ENCODE results near the gene CHST12. TPM values are rescaled to one million over a fixed set of nuclear protein-coding genes. Genes with fewer than 3 reads are reported as not detected.

Gene CHST12
- total RNA-seq, 1 experiment from 2014 or later = 12.9 TPM

DNA sequence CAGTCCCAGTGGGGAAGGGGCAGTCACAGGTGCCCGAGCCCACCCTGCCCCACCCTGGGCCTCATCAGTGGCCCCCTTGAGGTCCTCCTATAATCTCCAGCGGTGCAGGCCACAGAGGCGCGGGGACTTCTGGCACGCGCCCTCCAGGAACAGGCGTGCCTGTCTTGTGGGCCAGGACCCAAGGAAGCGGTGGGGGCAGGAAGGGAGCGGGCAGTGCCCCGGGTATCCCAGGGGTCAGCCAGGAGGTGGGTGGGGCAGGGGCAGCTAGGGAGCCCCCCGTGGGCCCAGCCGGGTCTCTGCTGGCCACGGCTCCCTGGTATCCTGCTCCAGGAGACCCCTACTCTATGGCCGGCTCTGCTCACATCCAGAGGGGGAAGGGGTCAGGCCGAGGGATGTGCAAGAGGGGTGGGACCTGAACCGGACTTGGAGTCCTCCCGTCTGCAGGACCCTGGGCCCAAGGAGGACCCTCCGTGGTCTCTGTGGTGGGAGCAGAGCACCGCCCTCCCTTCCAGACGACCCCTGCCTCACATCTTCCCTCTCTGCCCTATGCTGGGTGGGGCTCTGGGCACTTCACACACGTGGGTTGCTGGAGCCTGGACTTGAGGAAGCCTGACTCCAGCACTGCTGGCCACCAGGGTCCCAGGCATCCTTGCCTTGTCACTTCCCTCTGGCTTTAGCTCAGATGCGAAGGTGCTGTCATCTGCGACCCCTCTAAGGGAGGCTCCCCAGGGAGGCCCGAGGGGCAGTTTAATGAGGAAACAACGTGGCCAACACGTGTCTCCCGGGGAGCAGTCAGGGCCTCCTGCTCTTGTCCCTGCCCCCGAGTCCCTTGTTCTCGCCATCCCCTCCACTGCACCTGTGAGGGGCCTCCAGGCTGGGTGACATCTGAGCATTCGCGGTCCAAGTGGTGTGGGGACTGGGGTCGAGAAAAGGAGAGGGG, 91.0 kb downstream of the CHST12 start:
- Histone ChIP-seq H4K20me1 (ENCODE audit: low read length) (no peaks in the 10 kb centered on the region), H3K4me3 (ENCODE audit: low read length) (no peak overlapping the region), H3K27me3 (ENCODE audit: low read length) (no peaks in the 10 kb centered on the region), H3K9me2 (replicated peaks; ENCODE audit: low read length) (no peaks in the 10 kb centered on the region), H3K27ac (ENCODE audit: low read length) (no peak overlapping the region), H3K36me3 (ENCODE audit: low read depth, low read length) (no peaks in the 10 kb centered on the region), H3K4me2 (ENCODE audit: low read length) (no peak overlapping the region), H3F3A (ENCODE audit: low read length, unreplicated experiment) (no peaks in the 10 kb centered on the region), H3K9me3 (ENCODE audit: low read length) (no peaks in the 10 kb centered on the region), H3K9ac (ENCODE audit: low read length) (no peak overlapping the region), H3K4me1 (ENCODE audit: insufficient read depth, low read length) (no peaks in the 10 kb centered on the region), H2AFZ (ENCODE audit: low read length) (no peak overlapping the region), H3K79me2 (ENCODE audit: low read length) (no peaks in the 10 kb centered on the region)
- TF ChIP-seq, protein P1, sequence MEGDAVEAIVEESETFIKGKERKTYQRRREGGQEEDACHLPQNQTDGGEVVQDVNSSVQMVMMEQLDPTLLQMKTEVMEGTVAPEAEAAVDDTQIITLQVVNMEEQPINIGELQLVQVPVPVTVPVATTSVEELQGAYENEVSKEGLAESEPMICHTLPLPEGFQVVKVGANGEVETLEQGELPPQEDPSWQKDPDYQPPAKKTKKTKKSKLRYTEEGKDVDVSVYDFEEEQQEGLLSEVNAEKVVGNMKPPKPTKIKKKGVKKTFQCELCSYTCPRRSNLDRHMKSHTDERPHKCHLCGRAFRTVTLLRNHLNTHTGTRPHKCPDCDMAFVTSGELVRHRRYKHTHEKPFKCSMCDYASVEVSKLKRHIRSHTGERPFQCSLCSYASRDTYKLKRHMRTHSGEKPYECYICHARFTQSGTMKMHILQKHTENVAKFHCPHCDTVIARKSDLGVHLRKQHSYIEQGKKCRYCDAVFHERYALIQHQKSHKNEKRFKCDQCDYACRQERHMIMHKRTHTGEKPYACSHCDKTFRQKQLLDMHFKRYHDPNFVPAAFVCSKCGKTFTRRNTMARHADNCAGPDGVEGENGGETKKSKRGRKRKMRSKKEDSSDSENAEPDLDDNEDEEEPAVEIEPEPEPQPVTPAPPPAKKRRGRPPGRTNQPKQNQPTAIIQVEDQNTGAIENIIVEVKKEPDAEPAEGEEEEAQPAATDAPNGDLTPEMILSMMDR (conservative IDR thresholded peaks at IDR 0.05; ENCODE audit: low read depth, low read length) = no peak
- TF ChIP-seq EZH2phosphoT487 (IDR thresholded peaks at IDR 0.05; ENCODE audit: borderline replicate concordance, low read length) = no peak
- no peak for TF ChIP-seq EZH2 (IDR thresholded peaks at IDR 0.05; ENCODE audit: low read length, unreplicated experiment)
- intact Hi-C loops (cut with micrococcal nuclease) = no loop called here
- ATAC-seq (peak; percentile 23), DNase-seq (no peak)
- ChIA-PET POLR2A (ENCODE audit: unreplicated experiment) (no interaction called here), CTCF (no interaction called here)
- no TSS peak for BruUV-seq (replicated peaks)

DNA sequence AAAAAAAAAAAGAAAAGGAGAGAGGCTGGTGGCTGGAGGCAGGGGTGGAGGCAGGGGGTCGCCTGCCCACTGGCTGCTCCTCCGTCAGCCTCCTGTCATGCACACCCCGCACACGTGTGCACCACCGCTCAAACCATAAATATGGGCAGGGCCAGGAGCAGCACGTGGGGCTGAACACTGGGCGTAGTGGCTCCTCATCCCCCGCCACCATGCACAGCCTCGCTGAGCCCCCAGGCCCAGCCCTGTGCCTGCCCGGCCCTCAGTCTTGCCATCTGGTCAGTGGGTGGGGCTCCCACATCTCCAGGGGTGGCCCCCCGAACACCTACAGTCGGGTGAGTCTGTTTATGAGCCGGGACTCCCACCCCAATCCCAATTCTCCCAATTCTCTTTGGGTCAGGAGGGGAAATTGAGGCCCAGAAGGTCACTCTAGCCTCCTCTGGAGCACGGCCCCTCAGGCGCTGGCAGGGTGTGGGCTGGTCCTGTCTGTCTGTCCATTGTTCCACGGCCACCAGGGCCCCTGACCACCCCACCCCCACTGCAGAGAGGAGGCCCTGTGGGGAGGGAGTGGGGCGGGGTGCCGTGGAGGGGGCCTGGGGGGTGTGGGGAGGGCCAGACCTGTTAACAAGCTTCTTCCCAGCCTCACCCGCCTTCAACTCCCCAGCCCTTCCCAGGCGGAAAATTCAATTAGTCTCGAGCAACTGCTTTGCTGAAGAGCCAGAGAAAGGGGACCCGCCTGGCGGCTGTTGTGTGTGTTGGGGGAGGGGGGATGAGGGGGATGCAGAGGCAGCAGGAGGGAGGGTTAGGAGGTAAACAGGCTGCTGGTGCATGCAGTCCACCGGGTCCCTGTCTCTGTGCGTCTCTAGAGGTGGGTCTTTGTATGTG, 92.2 kb downstream of the CHST12 start:
- Histone ChIP-seq H3K4me2 (ENCODE audit: low read length) (no peak overlapping the region), H3K9ac (ENCODE audit: low read length) (no peak overlapping the region), H3K4me3 (ENCODE audit: low read length) (no peak overlapping the region), H3F3A (ENCODE audit: low read length, unreplicated experiment) (no peaks in the 10 kb centered on the region), H3K9me2 (replicated peaks; ENCODE audit: low read length) (no peaks in the 10 kb centered on the region), H3K79me2 (ENCODE audit: low read length) (no peaks in the 10 kb centered on the region), H3K27ac (ENCODE audit: low read length) (no peak overlapping the region), H3K9me3 (ENCODE audit: low read length) (no peaks in the 10 kb centered on the region), H2AFZ (ENCODE audit: low read length) (no peak overlapping the region), H3K36me3 (ENCODE audit: low read depth, low read length) (no peaks in the 10 kb centered on the region), H3K27me3 (ENCODE audit: low read length) (no peaks in the 10 kb centered on the region), H4K20me1 (ENCODE audit: low read length) (no peaks in the 10 kb centered on the region), H3K4me1 (ENCODE audit: insufficient read depth, low read length) (no peaks in the 10 kb centered on the region)
- ATAC-seq (no peak), DNase-seq (no peak)
- TF ChIP-seq, protein P1 (conservative IDR thresholded peaks at IDR 0.05; ENCODE audit: low read depth, low read length) = no peak
- TF ChIP-seq EZH2 (IDR thresholded peaks at IDR 0.05; ENCODE audit: low read length, unreplicated experiment) (no peak), EZH2phosphoT487 (IDR thresholded peaks at IDR 0.05; ENCODE audit: borderline replicate concordance, low read length) (no peak)
- ChIA-PET POLR2A (ENCODE audit: unreplicated experiment) (no interaction called here), CTCF (no interaction called here)
- no TSS peak for BruUV-seq (replicated peaks)
- intact Hi-C loops (cut with micrococcal nuclease) = no loop called here
